NCI-H748 (cell line): ENCODE results near the gene NDUFA6.
"Not testable (repeated sequence)": the region's sequence is repeated elsewhere in the genome, so short reads cannot be mapped to it uniquely, and the experiment has no call there.

Experiments
- DNase-seq: peaks from one replicate; lab custom pipeline; 2025; ENCODE audit not compliant: unreplicated experiment; lab: John Stamatoyannopoulos, UW

The NDUFA6 gene

DNA sequence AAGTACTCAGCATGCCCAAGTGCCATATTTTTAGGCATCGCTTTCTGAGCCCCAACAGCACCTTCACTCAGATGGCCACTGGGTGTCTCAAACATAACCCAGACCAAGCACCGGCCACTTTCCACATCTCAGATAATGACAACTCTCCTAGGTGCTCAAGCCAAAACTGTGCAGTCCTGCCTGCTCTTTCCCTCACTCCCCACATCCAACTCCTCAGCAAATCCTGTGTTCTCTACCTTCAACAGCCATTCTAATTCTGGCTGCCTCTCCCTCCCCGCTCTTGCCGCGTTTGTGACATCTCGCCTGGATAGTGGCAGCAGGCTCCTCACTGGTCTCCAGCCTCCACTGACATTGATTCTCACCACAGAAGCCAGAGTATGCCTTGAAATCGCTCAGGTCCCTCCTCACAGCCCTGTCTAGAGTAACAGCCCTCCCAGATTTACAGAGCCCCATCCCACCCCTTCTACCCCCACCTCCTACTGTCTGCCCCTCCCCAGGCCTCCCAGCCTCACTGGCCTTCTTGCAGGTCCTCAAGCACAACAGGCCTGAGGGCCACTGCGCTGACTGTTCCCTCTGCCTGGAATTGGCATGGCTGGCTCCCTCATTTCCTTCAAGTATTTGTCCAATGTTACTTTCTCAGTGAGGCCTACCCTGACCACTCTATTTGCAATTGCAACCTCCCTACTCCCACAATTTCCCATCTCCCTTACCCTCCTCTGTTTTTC is 17.8 kb downstream of the NDUFA6 start:
- no peak for DNase-seq

DNA sequence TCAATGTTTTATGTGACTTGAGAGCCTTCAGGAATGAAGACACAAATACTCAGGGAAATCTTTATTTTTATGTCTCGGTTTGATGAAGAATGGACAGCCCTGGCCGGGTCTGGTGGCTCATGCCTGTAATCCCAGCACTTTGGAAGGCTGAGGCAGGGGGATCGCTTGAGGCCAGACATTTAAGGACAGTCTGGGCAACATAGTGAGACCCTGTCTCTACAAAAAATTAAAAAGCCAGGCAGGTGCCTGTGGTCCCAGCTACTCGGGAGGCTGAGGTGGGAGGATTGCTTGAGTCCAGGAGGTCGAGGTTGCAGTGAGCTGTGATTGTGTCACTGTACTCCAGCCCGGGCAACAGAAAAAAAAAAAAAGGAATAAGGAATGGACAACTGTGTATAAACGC is 19.1 kb downstream of the NDUFA6 start:
- DNase-seq, result not testable (repeated sequence)

DNA sequence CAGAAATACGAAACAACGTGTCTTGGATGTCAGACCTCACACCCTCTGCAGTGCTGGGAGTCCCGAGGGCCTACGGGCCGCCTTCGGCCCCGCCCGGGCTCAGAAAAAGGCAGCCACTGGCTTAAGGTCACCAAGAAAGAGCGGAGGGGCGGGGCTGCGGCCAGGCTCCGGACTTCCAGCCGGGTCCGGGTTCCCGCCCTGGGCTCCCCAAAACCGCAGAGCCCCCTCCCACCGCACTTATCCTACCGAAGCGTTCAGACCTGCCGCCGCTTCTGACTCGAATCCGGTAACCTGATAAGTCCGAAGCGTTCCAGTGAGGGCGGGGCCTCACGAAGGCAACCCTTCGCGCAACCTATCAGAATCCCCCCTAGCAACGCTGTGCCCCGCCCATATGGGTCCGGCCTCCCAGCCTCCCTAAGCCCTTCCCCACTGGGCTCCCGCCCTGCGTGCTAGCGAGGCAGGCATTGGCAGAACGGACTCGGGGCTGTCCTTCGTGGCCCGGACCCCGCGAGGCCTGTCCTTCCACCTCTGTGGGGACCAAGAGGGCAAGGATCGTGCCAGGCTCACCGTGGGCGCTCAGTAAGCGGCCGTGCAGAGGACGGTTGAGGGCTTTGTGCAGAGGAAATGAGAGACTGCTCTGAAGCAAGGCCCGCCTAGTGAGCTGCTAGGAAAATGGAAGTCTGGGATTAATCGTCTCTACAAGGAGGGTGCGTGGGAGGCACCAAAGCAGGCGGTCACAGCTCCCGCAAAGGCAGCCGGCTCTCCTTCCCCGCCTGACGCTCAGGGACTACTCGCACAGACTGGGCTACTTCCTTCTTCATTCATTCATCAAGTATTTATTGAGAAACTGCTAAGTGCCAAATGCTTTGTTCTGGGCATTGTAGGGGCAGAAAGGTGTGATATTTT is 19.8 kb downstream of the NDUFA6 start, which contains the start of gene NAGA:
TSS of gene NAGA (minus strand) at position 296 of the 906 bp plus-strand sequence. CDS start 515 bp downstream, outside the sequence.
- DNase-seq, result peak; percentile 99

DNA sequence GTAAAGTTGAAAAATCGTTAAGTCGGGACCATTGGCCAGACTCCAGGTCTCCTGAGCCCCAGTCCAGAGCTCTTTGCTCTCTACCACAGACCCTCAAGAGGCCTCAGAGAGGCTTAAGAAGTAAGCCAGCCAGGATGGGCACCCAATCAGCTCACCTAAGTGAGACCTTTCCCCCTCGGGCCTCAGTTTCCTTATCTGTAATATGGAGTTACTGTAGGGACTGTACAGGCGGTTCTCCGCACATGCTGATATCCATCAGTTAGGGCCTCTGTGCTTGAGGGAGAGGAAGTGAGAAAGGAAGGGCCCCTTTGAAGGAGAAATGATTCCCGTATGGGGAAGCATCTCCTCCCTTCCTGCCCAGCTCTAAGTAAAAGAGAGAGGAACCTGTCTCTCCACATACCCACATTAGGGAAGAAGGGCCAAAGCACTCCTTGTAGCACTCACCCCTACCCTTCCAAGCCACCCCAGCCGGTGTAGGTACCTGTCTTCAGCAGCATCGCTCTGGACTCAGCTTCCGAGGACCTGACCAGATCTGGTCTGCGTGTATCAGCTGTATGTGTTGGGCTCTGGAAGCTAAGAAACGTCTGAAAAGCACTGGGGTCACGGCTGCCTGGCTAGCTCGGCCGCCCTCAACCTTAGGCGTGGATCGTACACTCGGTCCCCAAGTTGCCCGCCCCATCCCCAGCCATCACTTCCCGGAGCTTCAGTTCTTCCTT is 20.6 kb downstream of the NDUFA6 start:
- DNase-seq, result peak; percentile 47

DNA sequence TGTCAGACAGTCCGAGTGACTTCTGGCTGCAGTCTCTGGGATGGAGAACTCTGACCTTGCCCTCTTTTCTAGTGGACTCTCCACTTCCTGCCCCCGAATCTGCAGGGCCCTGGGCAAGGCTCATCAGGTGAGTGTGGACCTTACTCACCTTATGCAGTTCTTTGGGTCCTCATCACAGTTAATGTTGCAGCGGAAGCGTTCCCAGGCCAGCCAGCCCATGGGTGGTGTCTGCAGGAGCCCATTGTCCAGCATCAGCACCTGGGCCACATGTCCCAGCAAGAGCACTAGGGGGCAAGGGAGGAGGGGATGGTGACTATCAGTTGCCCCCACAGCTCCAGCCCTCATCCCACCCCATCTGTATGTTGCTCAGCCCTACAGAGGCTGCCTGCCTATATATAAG is 22.3 kb downstream of the NDUFA6 start:
- DNase-seq, result no peak

DNA sequence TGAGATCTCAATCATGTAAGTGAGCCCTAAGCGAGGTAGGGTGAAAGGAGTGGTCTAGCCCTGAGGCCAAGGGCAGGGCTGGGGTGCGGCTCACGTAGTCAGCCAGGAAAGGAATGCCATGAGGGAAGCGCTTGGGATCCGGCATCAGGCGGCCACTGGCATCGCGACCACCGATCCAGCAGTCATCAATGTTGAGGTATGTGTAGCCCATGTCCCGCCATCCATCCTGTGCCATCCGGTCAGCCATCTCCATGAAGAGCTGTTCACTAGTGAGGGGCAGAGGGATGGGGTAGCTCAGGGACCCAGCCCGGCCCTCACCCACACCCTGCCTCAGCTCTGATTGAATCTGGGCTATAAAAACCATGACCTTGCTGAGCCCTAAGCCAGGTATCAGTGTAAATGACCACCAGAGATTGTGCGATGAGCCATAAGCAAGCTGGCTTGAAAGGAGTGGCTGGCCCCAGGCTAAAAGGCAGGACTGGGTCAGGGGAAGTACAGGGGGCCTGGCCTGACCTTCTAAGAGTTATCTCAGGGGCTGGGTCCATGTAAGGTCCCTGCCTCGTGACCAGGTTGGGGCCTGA is 22.8 kb downstream of the NDUFA6 start:
- no peak for DNase-seq

DNA sequence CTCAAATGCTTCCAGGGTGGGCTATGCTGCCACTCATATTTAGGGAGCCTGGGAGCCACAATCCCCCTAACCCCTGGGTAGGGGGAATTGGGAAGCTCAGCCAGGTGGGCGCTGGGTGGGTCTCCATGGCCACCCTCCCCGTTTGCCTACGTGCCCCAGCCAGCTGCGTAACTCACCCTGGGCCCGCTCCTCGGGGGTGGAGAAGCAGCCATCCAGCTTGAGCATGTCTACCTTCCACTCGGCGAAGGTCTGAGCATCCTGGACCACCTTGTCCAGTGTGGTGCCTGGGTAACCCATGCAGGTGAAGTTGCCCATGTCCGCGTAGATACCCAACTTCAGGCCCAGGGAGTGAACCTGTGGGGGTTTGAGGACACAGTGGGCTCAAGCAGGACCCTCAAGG is 23.6 kb downstream of the NDUFA6 start:
- no peak for DNase-seq

DNA sequence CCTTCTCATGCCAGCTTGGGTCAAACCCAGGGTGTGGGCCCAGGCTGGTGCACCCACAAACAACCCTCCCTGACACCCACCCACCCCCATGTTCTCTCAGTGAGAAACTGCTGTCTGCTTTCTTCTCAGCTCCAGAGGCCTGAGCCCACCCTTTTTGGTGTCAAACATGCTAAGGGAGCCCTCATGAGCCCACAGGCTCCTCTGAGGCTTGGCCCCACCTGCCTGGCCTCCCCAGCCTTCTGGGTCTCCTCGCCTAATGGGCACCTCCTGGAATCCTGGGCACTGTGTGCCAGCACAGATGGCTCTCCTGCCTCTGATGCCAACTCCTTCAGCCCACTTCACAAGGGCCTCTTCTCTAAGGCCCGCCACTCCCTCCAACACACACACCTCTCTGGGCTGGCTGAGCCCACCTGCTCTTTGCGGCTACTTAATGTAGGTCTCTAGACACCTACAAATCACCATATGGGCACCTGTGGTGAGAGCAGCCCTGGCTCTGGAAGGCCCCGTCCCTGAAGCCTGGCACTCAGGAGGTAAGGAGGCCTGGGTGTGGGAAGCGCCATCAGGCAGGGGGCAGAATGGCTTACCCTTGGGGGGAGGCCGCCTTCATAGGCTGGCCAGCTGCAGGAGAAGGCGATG is 24.3 kb downstream of the NDUFA6 start:
- DNase-seq, result no peak

DNA sequence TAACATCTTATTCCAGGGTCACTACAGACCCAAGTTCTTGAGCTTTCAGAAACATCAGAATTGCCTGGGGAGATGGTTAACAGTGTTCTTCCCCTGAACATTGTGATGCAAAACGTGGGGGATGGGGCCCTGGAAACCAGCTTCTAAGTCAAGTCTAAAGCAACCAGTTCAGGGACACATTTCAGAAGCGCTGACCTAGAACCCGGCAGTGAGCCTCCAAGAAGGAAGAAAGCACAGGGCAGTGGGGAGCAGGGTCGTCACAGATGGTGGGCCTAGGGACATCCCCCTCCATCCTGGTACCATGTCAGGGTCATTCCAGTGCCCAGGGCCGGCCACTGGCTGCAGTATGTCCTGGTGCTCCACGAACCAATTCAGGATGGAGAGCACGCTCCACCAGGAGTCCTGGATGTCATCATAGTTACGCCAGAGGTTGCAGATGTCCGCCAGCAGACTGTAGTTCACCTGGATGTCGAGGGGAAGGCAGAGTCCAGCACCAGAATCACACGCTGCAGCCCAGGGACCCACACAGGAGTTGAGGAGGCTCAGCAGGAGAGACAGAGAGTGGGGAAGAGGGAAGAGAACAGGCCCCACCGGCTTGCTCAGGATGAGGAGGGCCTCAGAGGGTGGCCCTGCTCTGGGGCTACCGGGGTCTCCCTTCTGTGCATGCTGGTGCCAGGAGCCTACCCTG is 25.0 kb downstream of the NDUFA6 start:
- no peak for DNase-seq

DNA sequence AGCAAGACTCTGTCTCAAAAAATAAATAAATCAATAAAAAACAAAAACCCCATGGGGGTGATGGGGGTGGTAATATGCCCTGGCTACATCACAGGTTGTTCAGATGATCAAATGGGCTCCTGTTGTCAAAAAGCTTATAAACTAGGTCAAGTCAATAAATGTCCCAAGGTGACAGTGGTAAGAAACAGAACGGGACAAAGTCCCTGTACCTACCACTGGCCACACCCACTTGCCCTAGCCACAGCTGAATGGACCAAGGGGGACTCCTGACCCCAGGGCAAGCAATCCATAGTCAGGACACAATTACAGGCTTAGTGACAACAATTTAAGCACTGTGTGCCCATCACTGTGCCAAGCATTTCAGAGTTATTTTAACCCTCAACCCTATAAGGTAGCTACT is 25.9 kb downstream of the NDUFA6 start:
- no peak for DNase-seq

DNA sequence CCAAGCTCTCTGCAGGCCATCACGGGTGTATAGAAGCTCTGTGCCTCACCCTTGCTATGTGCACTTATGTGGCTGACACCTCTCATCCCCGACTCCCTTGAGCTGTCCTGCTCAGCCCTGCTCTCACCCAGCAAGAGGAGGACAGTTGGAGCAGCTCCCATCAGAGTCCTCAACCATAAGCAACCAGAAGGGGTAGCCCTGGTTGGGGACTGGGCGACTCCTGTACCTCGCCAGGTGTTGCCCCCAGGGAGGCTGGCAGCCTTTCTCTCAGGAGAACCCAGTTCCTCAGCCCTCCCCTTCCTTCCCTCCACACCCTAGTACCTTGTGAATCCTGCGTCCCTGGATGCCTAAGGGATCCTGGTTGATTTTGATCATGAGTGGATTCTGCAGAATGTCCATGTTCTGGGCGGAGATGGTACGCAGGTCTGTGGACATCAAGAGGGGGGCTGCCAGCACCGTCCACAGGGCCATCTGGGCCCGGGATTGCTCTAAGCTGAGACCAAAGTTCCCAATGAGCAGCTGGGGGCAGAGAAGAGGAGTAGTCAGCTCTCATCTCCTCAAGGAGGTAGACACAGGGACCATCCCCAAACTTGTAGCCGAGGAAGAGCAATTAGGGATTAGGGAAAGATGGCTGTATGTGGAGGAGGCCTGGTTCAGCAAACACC is 27.9 kb downstream of the NDUFA6 start:
- DNase-seq, result no peak

DNA sequence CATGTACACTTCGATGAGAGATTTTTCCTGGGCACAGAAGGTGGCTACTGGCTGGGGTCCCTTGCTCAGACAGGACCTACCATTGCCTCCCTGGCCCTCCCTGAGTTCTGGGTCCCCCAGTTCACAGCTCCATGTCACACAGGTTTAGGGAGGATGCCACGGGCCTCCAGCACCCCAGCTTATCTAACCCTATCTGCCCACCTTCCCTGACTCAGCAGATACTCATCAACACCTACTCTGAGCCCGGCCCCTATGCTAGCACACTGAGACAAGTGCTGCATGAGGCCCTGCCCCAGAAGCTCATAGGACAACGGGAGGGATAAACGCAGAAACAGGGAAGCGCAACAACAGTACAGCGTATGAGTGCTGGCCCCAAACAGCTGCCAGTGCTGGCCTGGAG is 29.5 kb downstream of the NDUFA6 start:
- DNase-seq, result no peak

DNA sequence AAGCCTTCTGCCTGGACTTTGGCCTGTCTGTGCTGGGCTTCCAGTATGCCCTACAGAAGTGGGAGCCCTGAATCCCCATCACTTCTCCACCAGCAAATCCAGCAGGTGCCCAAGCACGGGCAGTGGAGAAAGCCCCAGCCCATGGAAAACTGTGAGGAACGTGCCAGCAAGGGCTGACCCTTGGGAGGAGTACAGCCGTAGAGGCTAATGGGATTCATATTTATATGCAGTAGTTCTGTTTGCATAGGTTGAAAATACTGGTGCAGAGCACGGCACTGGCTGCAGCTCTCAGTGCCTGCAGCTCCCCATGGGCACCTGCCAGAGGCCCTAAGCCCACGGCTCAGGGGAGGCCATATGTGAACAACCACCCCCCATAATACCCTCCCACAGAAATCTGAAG is 30.1 kb downstream of the NDUFA6 start:
- DNase-seq, result no peak

DNA sequence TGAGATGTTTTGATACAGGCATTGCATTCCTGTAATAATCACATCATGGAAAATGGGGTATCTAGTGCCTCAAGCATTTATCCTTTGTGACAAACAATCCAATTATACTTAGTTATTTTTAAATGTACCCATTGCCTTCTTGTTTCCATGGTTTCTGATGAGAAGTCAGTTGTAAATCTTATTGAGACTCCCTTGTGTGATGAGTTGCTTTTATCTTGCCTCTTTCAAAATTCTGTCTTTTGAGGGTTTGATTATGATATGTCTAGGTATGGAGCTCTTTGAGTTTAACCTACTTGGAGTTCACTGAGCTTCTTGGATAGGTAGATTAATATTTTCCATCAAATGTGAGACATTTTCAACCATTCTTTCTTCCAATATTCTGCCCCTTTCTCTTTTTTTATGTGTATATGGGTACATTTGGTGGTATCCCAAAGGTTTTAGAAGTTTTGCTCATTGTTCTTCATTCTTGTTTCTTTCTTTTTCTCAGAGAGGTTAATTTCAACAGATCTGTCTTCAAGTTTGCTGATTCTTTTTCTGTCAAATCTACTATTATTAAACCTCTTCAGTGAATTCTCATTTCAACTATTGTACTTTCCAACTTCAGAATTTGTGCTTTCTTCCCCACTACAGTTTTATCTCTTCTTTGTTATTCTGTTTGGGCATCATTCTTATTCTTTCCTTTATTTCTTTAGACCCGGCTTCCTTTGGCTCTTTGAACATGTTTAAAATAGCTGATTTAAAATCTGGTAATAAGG is 33.6 kb downstream of the NDUFA6 start:
- DNase-seq, result no peak

DNA sequence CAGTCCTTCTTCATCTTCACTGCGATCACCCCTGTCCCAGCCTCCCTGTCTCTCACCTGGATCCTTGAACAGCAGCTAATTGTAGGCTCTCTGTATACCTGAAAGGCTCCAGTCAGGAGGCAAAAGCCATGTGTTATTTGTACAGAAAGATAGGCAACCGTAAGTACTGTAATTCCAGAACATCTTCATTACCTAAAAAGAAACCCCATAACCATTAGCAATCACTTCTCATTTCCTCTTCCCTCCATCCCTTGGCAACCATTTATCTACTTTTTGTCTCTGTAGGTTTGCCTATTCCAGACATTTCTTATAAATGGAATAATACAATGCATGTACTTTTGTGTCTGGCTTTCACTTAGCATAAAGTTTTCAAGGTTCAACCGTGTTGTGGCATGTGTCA is 37.8 kb downstream of the NDUFA6 start:
- DNase-seq, result no peak

DNA sequence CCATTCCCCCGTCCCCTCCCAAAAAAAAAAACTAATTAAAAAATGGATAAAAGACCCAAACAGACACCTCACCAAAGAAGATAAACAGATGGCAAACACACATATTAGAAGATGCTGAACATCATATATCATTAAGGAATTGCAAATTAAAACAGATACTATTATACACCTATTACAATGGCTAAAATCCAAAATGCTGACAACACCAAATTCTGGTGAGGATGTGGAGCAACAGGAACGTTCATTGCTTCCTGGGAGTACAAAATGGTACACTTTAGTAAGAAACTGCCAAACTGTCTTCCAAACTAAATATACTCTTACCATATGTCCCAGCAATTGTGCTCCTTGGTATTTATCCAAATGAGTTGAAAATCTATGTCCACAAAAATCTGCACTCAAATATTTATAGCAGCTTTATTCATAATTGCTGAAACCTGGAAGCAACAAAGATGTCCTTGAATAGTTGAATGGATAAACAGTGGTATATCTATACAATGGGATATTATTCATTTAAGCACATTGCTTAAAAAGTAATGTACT is 39.9 kb downstream of the NDUFA6 start:
- no peak for DNase-seq

DNA sequence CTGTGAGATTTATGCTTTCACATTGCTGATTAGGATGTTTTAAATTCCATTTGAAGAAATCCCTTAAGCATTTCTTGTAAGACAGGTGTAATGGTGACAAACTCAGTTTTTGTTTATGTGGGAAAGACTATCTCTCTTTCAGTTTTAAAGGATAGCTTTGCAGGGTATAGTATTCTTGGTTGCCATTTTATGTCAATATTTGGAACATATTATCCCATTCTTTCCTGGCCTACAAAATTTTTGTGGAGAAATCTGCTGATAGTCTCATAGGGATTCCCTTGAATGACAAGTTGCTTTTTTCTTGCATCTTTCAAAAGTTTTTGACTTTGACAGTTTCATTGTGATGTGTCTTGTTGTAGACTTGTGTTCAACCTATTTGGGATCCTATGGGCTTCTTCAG is 48.8 kb downstream of the NDUFA6 start:
- DNase-seq, result no peak

DNA sequence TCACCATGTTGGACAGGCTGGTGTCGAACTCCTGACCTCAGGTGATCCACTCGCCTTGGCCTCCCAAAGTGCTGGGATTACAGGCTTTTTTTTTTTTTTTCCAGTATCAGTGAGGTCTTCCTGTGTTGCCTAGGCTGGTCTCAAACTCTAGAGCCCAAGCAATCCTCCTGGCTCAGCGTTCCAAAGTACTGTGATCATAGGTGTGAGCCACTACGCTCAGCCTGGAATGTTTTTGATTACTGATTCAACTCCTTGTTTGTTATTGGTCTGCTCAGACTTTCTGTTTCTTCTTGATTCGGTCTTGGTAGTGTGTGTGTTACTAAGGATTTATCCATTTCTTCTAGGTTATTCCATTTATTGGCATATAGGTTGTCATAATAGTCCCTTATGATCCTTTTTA is 51.3 kb downstream of the NDUFA6 start:
- DNase-seq, result no peak
